NT2/D1 (cell line): ENCODE data around the gene HOXC6.

Source experiments
- SUZ12 ChIP-seq: IDR thresholded peaks from 2 replicates; pipeline ENCODE4 v1.6.1; 2011; ENCODE audit not compliant: insufficient read length, insufficient read depth; ENCODE audit errors: extremely low read depth
- YY1 ChIP-seq: IDR thresholded peaks from 2 replicates; pipeline ENCODE4 v1.6.1; 2011; ENCODE audit not compliant: insufficient read length, insufficient read depth
- ZNF274 ChIP-seq: IDR thresholded peaks from 2 replicates; pipeline ENCODE4 v1.6.1; 2011; ENCODE audit warnings: mild to moderate bottlenecking, low read depth, low read length

GRCh38 chr12:54065677-54066076 lies 37.4 kb downstream of the HOXC6 start:
- no peak for TF ChIP-seq YY1
- TF ChIP-seq ZNF274 = no peak
- no peak for TF ChIP-seq SUZ12
